Measurements from ENCODE around the gene LIN28B.
"Not testable (repeated sequence)": the region's sequence is repeated elsewhere in the genome, so short reads cannot be mapped to it uniquely, and the experiment has no call there.

GRCh38 chr6:104953400-104954189 is 3.3 kb upstream of the LIN28B start:
- TF ChIP-seq POLR2A (IDR thresholded peaks at IDR 0.05), result not testable (repeated sequence)
- TF ChIP-seq, protein P1, sequence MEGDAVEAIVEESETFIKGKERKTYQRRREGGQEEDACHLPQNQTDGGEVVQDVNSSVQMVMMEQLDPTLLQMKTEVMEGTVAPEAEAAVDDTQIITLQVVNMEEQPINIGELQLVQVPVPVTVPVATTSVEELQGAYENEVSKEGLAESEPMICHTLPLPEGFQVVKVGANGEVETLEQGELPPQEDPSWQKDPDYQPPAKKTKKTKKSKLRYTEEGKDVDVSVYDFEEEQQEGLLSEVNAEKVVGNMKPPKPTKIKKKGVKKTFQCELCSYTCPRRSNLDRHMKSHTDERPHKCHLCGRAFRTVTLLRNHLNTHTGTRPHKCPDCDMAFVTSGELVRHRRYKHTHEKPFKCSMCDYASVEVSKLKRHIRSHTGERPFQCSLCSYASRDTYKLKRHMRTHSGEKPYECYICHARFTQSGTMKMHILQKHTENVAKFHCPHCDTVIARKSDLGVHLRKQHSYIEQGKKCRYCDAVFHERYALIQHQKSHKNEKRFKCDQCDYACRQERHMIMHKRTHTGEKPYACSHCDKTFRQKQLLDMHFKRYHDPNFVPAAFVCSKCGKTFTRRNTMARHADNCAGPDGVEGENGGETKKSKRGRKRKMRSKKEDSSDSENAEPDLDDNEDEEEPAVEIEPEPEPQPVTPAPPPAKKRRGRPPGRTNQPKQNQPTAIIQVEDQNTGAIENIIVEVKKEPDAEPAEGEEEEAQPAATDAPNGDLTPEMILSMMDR (IDR thresholded peaks at IDR 0.05), result not testable (repeated sequence)

All from lower leg skin (tissue), 3 donors.